Urinary bladder (tissue), 4 donors: ENCODE measurements around the gene HBA1. TPM values are rescaled to one million over a fixed set of nuclear protein-coding genes. Genes with fewer than 3 reads are reported as not detected.
"Not testable (repeated sequence)": the region's sequence is repeated elsewhere in the genome, so short reads cannot be mapped to it uniquely, and the experiment has no call there.

Experiments used
- DNase-seq: peaks from one replicate; pipeline ENCODE4 v3.0.0-alpha.2; 2015; ENCODE audit errors: extremely low spot score
- H3K27ac ChIP-seq: one replicate; pipeline ENCODE4 v1.5.1; 2013; ENCODE audit warnings: low read depth, mild to moderate bottlenecking, moderate library complexity
- H3K36me3 ChIP-seq: one replicate; pipeline ENCODE4 v1.6.1; 2013; ENCODE audit warnings: mild to moderate bottlenecking, moderate library complexity; ENCODE audit not compliant: insufficient read depth
- H3K4me1 ChIP-seq: one replicate; pipeline ENCODE4 v1.6.1; 2013; ENCODE audit warnings: mild to moderate bottlenecking, moderate library complexity; ENCODE audit not compliant: insufficient read depth
- H3K4me3 ChIP-seq: one replicate; pipeline ENCODE4 v1.5.1; 2013; ENCODE audit warnings: low read depth, low read length
- WGBS: extraction: QIAGEN DNeasy Blood & Tissue Kit; methylation state at CpG from one replicate; pipeline ENCODE4 v1.1.7; 2013; 5-methylcytosine and 5-hydroxymethylcytosine counted together
- polyA plus RNA-seq: library from polyadenylated mRNA; stranded (reverse); fragments of 200-250 nt; gene quantifications from one replicate; pipeline ENCODE4 v1.2.3, GENCODE V29; 2013
- total RNA-seq: library from RNA; depleted of rRNA; stranded (reverse); fragments of >200 nt; gene quantifications from one replicate; pipeline ENCODE4 v1.2.3, GENCODE V29; 2014
- donor health status: healthy with polysubstance abuse.
- donor health status: healthy.

Gene HBA1
- total and polyA plus RNA-seq, 2 donors, result 9.7 to 472 TPM

- DNase-seq, result no peak
- no peak within 1 kb of the TSS for H3K4me3 ChIP-seq
- no peaks in the 10 kb centered on the region for H3K4me1 ChIP-seq
- H3K36me3 ChIP-seq, result no peaks in the 10 kb centered on the region
- 78% methylated on average over 17 of the region's 17 CpGs for WGBS
- no peak within 1 kb of the TSS for H3K27ac ChIP-seq
Measured at GRCh38 chr16:152141-153128, 24.0 kb upstream of the HBA1 start, which contains the start of gene HBZ. TSS of gene HBZ (plus strand) at chr16:152644. CDS start at chr16:152910, 266 bp downstream.

DNA sequence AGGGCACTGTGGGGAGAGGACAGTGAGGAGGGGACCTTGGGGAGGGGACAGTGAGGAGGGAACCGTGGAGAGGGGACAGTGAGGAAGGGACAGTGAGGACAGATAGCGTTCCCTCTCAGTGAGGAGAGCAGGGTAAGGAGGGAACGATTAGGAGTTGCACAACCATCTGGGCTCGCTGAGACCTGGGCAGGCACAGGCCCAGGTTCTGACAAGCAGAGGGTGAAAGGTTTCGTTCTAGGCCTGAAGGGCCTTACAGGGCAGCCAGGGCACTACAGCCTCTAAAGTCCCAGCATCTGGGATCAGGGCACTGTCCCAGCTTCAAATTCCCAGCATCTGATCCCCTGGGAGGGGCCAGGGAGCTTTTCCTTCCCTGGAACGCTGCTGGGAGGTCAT, 23.4 kb upstream of the HBA1 start:
- not testable (repeated sequence) for H3K27ac ChIP-seq, H3K36me3 ChIP-seq, H3K4me1 ChIP-seq, H3K4me3 ChIP-seq, DNase-seq
- WGBS, result 49% methylated on average over 3 of the region's 6 CpGs

- H3K4me3 ChIP-seq, H3K36me3 ChIP-seq, H3K27ac ChIP-seq, H3K4me1 ChIP-seq, DNase-seq: not testable (repeated sequence)
- WGBS, result no CpG with 5 or more reads among the region's 74 CpGs
Measured at GRCh38 chr16:153550-154216, 22.8 kb upstream of the HBA1 start.

GRCh38 chr16:154217-155030, 22.1 kb upstream of the HBA1 start:
- Histone ChIP-seq H3K4me3 (peak overlapping the region; percentile 33), H3K27ac (no peak overlapping the region), H3K36me3 (no peaks in the 10 kb centered on the region), H3K4me1 (no peaks in the 10 kb centered on the region)
- DNase-seq, result no peak
- WGBS, result 2% methylated on average over 50 of the region's 59 CpGs

GRCh38 chr16:155031-155398, 21.5 kb upstream of the HBA1 start:
- H3K36me3 ChIP-seq, result no peaks in the 10 kb centered on the region
- no peaks in the 10 kb centered on the region for H3K4me1 ChIP-seq
- WGBS, result 68% methylated on average over 7 of the region's 7 CpGs
- no peak for DNase-seq
- no peak overlapping the region for H3K4me3 ChIP-seq
- no peak overlapping the region for H3K27ac ChIP-seq

DNA sequence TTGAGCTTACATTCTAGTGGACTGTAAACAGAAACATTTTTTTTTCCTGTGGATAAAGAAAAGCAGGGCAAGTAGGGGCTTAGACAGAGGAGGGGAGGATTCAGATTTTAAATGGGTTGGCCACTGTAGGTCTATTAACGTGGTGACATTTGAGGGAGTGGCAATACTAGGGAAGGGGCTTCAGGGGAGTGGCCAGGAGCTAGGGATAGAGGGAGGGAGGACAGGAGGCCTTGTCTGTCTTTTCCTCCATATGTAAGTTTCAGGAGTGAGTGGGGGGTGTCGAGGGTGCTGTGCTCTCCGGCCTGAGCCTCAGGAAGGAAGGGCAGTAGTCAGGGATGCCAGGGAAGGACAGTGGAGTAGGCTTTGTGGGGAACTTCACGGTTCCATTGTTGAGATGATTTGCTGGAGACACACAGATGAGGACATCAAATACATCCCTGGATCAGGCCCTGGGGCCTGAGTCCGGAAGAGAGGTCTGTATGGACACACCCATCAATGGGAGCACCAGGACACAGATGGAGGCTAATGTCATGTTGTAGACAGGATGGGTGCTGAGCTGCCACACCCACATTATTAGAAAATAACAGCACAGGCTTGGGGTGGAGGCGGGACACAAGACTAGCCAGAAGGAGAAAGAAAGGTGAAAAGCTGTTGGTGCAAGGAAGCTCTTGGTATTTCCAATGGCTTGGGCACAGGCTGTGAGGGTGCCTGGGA, 17.2 kb upstream of the HBA1 start:
- no peak for DNase-seq
- H3K36me3 ChIP-seq, result no peaks in the 10 kb centered on the region
- H3K4me1 ChIP-seq, result no peaks in the 10 kb centered on the region
- H3K27ac ChIP-seq, result no peak overlapping the region
- WGBS, result 44% methylated on average over 6 of the region's 6 CpGs
- H3K4me3 ChIP-seq, result no peak overlapping the region

- not testable (repeated sequence) for H3K27ac ChIP-seq, H3K36me3 ChIP-seq, H3K4me3 ChIP-seq, H3K4me1 ChIP-seq, DNase-seq
- WGBS, result 70% methylated on average over 20 of the region's 20 CpGs
Measured at GRCh38 chr16:160242-160641, 16.2 kb upstream of the HBA1 start.

DNA sequence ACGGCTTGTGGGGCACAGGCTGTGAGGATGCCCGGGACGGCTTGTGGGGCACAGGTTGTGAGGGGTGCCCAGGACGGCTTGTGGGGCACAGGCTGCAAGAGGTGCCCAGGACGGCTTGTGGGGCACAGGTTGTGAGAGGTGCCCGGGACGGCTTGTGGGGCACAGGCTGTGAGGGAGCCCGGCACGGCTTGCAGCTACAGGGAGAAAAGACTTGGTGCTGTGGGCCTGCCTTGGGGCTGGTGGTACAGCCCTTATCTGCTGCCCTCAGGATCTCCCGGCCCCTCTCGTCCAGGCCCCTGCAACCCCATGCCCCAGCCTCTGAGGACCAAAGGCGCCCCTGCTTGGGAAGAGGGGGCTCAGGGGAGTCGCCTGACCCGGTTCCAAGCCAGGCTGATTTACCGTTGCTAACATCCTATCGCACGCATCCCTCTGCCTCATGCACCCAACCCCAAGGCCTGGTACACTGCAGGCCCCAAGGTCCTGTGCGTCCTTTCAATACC, 15.7 kb upstream of the HBA1 start:
- Histone ChIP-seq H3K27ac (no peak overlapping the region), H3K4me1 (no peaks in the 10 kb centered on the region), H3K4me3 (no peak overlapping the region), H3K36me3 (no peaks in the 10 kb centered on the region)
- DNase-seq, result no peak
- WGBS, result 68% methylated on average over 18 of the region's 18 CpGs

- H3K4me1 ChIP-seq, result no peaks in the 10 kb centered on the region
- H3K36me3 ChIP-seq, result no peaks in the 10 kb centered on the region
- no peak overlapping the region for H3K4me3 ChIP-seq
- no peak for DNase-seq
- no peak overlapping the region for H3K27ac ChIP-seq
- 88% methylated on average over 13 of the region's 13 CpGs for WGBS
Measured at GRCh38 chr16:162271-162991, 14.0 kb upstream of the HBA1 start.

DNA sequence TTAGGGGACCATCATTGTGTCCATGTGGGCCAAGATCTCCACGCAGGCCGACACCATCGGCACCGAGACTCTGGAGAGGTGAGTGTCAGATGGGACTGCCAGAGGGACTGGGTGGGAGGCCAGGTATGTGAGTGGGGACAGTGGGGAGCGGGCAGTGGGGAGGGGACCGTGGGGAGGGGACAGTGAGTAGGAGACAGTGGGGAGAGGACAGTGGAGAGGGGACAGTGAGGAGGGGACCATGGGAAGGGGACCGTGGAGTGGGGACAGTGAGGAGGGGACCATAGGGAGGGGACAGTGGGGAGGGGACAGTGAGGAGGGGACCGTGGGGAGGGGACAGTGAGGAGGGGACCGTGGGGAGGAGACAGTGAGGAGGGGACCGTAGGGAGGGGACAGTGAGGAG, 13.3 kb upstream of the HBA1 start:
- DNase-seq, H3K4me3 ChIP-seq, H3K36me3 ChIP-seq, H3K27ac ChIP-seq, H3K4me1 ChIP-seq: not testable (repeated sequence)
- 85% methylated on average over 10 of the region's 10 CpGs for WGBS

DNA sequence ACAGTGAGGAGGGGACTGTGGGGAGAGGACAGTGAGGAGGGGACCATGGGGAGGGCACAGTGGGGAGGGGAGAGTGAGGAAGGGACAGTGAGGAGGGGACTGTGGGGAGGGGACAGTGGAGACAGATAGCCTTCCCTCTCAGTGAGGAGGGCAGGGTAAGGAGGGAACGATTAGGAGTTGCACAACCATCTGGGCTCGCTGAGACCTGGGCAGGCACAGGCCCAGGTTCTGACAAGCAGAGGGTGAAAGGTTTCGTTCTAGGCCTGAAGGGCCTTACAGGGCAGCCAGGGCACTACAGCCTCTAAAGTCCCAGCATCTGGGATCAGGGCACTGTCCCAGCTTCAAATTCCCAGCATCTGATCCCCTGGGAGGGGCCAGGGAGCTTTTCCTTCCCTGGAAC, 12.8 kb upstream of the HBA1 start:
- H3K4me1 ChIP-seq, H3K4me3 ChIP-seq, H3K36me3 ChIP-seq, DNase-seq, H3K27ac ChIP-seq: not testable (repeated sequence)
- 46% methylated on average over 2 of the region's 3 CpGs for WGBS

DNA sequence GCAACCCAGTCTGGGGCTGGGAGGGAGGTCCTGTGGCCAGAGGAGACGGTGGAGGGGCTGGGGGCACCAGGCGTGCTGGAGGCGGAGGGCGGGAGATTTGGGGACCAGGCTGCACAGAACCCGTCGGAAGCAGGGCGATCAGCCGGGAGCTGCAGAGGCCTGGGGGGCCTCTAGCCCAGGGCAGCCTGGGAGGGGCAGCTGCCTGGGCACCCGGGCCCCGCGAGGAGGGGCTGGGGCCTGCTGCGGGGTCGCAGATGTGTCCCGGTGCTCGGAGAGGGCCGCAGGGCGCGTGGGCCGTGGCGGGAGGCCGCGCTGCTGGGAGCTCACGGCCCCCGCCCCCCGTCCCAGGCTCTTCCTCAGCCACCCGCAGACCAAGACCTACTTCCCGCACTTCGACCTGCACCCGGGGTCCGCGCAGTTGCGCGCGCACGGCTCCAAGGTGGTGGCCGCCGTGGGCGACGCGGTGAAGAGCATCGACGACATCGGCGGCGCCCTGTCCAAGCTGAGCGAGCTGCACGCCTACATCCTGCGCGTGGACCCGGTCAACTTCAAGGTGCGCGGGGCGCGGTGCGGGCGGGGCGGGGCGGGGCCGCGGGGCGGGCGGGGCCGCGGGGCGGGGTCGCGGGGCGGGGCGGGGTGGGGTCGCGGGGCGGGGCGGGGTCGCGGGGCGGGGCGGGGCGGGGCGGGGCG, 12.2 kb upstream of the HBA1 start:
- not testable (repeated sequence) for H3K4me1 ChIP-seq, H3K4me3 ChIP-seq, H3K36me3 ChIP-seq, H3K27ac ChIP-seq, DNase-seq
- WGBS, result 0% methylated on average over 10 of the region's 80 CpGs
